Endothelial cell of umbilical vein (primary cell): ENCODE measurements around the gene THSD4. TPM values are rescaled to one million over a fixed set of nuclear protein-coding genes. Genes with fewer than 3 reads are reported as not detected.

Experiments
- BruUV-seq: library from RNA; stranded (reverse); fragments of 400-500 nt; replicated peaks from 2 replicates; lab custom pipeline; 2021; lab: Mats Ljungman, UMichigan
- CTCF ChIA-PET: fragments of 300-600, 350-600 bp; sonication (Branson Sonifier 250); formaldehyde crosslinking; loops from one replicate; lab custom pipeline; 2021; ENCODE audit warnings: antibody characterized with exemption, inconsistent platforms; lab: Charles Lee
- POLR2A ChIA-PET: fragments of 300-600, 350-600 bp; sonication (Branson Sonifier 250); formaldehyde crosslinking; loops from one replicate; lab custom pipeline; 2021; ENCODE audit warnings: antibody characterized with exemption, inconsistent platforms; lab: Charles Lee
- DNase-seq: peaks from one replicate; pipeline ENCODE4 v3.0.0-alpha.2; 2011; ENCODE audit warnings: low read depth, low spot score
- FAIRE-seq: peaks from 2 replicates; lab custom pipeline; 2011; peaks lifted over from hg19 to GRCh38; lab: Jason Lieb, UNC
- H2AFZ ChIP-seq: 2 replicates; pipeline ENCODE4 v1.6.0; 2012; ENCODE audit warnings: low read depth, low read length, control low read depth, inconsistent platforms
- H3K27ac ChIP-seq: 2 replicates; pipeline ENCODE4 v1.5.1; 2011; ENCODE audit warnings: low read depth, mild to moderate bottlenecking, control low read depth, low read length, moderate library complexity; ENCODE audit not compliant: insufficient read depth
- H3K27me3 ChIP-seq, 2 experiments: 2 replicates each; pipeline versions ENCODE4 v1.6.0 to v1.6.1; 2011; ENCODE audit warnings: low read length in 2 of 2, mixed read lengths in 1 of 2; ENCODE audit not compliant: control insufficient read depth in 2 of 2, insufficient read depth in 2 of 2
- H3K36me3 ChIP-seq, 2 experiments: 2 replicates in 1 of 2; 3 replicates in 1 of 2; pipeline ENCODE4 v1.5.1; 2011; ENCODE audit warnings: low read length in 2 of 2, mild to moderate bottlenecking in 1 of 2, moderate library complexity in 1 of 2; ENCODE audit not compliant: control insufficient read depth in 2 of 2, insufficient read depth in 2 of 2; ENCODE audit errors: extremely low read depth in 1 of 2
- H3K4me1 ChIP-seq: 3 replicates; pipeline ENCODE4 v1.5.1; 2011; ENCODE audit warnings: mild to moderate bottlenecking, low read length; ENCODE audit not compliant: control insufficient read depth, insufficient read depth; ENCODE audit errors: extremely low read depth
- H3K4me2 ChIP-seq: 2 replicates; pipeline ENCODE4 v1.6.1; 2011; ENCODE audit warnings: low read length, control low read depth, mixed read lengths; ENCODE audit not compliant: insufficient read depth
- H3K4me3 ChIP-seq, 3 experiments: fragments of 200-600 bp in 1 of 3; sonication (generic), shearing (Covaris generic) in 1 of 3; replicated peaks in 1 of 3; 2 replicates each; pipeline ENCODE4 v1.5.1; 2011 to 2016; ENCODE audit warnings: control low read depth in 3 of 3, low read length in 3 of 3, mild to moderate bottlenecking in 2 of 3, inconsistent platforms in 1 of 3, low read depth in 1 of 3, moderate library complexity in 1 of 3; ENCODE audit not compliant: insufficient read depth in 1 of 3
- H3K79me2 ChIP-seq: 2 replicates; pipeline ENCODE4 v1.6.0; 2012; ENCODE audit warnings: low read length, inconsistent platforms; ENCODE audit not compliant: control insufficient read depth, insufficient read depth
- H3K9ac ChIP-seq: replicated peaks from 2 replicates; pipeline ENCODE3; 2011; ENCODE audit warnings: low read length, control low read depth; ENCODE audit not compliant: insufficient read depth; ENCODE audit errors: extremely low read depth
- H3K9me1 ChIP-seq: replicated peaks from 3 replicates; pipeline ENCODE4 v1.6.0; 2011; ENCODE audit warnings: mild to moderate bottlenecking, low read length; ENCODE audit not compliant: control insufficient read depth, insufficient read depth; ENCODE audit errors: extremely low read depth
- H3K9me3 ChIP-seq: replicated peaks from 2 replicates; pipeline ENCODE4 v1.5.1; 2012; ENCODE audit warnings: low read length, inconsistent platforms; ENCODE audit not compliant: control insufficient read depth, insufficient read depth
- H4K20me1 ChIP-seq: replicated peaks from 2 replicates; pipeline ENCODE3; 2011; ENCODE audit warnings: mild to moderate bottlenecking, low read length; ENCODE audit not compliant: control insufficient read depth, insufficient read depth; ENCODE audit errors: extremely low read depth
- CTCF ChIP-seq, 2 donors: IDR thresholded peaks; 1 replicate in 1 of 2; 2 replicates in 1 of 2; pipeline ENCODE4 v1.5.1; 2011; ENCODE audit warnings: low read length in 2 of 2, mild to moderate bottlenecking in 2 of 2, moderate library complexity in 2 of 2, control low read depth in 1 of 2, inconsistent platforms in 1 of 2, low read depth in 1 of 2; ENCODE audit not compliant: insufficient read depth in 1 of 2; ENCODE audit errors: extremely low read depth in 1 of 2
- EZH2 ChIP-seq: IDR thresholded peaks from 2 replicates; pipeline ENCODE4 v1.6.1; 2012; ENCODE audit warnings: borderline replicate concordance, low read depth, mild to moderate bottlenecking, moderate library complexity, low read length, inconsistent platforms; ENCODE audit not compliant: severe bottlenecking
- FOS ChIP-seq: IDR thresholded peaks from 2 replicates; pipeline ENCODE4 v1.6.1; 2011; ENCODE audit warnings: mild to moderate bottlenecking, low read length, moderate library complexity, borderline replicate concordance; ENCODE audit not compliant: insufficient read depth
- GATA2 ChIP-seq: IDR thresholded peaks from 2 replicates; pipeline ENCODE4 v1.7.0; 2011; ENCODE audit warnings: low read depth, mild to moderate bottlenecking, moderate library complexity, mixed read lengths, low read length; ENCODE audit not compliant: insufficient read length, insufficient read depth
- JUN ChIP-seq: IDR thresholded peaks from 2 replicates; pipeline ENCODE4 v1.6.1; 2011; ENCODE audit warnings: borderline replicate concordance, low read depth; ENCODE audit not compliant: insufficient read length, insufficient read depth
- MAX ChIP-seq: IDR thresholded peaks from 2 replicates; pipeline ENCODE4 v1.6.1; 2011; ENCODE audit not compliant: insufficient read depth, insufficient read length
- MYC ChIP-seq: IDR thresholded peaks from one replicate; pipeline ENCODE4 v1.6.1; 2011; ENCODE audit warnings: mild to moderate bottlenecking, low read depth, low read length
- POLR2A ChIP-seq: IDR thresholded peaks from 2 replicates; pipeline ENCODE4 v1.6.1; 2012; ENCODE audit warnings: low read depth, mild to moderate bottlenecking, control low read depth, low read length
- POLR2AphosphoS5 ChIP-seq: IDR thresholded peaks from 2 replicates; pipeline ENCODE4 v1.6.1; 2012; ENCODE audit warnings: low read depth, mild to moderate bottlenecking, control low read depth, low read length, moderate library complexity; ENCODE audit not compliant: insufficient read depth
- dilution Hi-C: fragments of 300-500 bp; cut with MboI; formaldehyde crosslinking; loops from one replicate; pipeline ENCODE4 v1.15.0; 2019; ENCODE audit warnings: low sequenced_read_pairs; ENCODE audit not compliant: extremely low pct_ligation_motif_present
- intact Hi-C: fragments of 100-400 bp; cut with micrococcal nuclease; formaldehyde crosslinking; loops from one replicate; pipeline ENCODE4 v1.10.0; 2022
- polyA plus RNA-seq, 4 experiments: library from polyadenylated mRNA; depleted of rRNA in 3 of 4; stranded (reverse) in 3 of 4; unstranded in 1 of 4; fragments of >200 nt; gene quantifications; 2 replicates each; pipeline versions ENCODE4 v1.2.1 to v1.2.3, GENCODE V29; 2011 to 2012; ENCODE audit warnings: missing spikeins in 1 of 4
- total RNA-seq: library from RNA; stranded (reverse); gene quantifications from 2 replicates; pipeline ENCODE4 v1.2.3, GENCODE V29; 2021

The THSD4 gene
- total and polyA plus RNA-seq, 2 donors (not counting 3 experiments of a cell fraction or from before 2014, with no cell fraction given), result 9.9 to 25.4 TPM

DNA sequence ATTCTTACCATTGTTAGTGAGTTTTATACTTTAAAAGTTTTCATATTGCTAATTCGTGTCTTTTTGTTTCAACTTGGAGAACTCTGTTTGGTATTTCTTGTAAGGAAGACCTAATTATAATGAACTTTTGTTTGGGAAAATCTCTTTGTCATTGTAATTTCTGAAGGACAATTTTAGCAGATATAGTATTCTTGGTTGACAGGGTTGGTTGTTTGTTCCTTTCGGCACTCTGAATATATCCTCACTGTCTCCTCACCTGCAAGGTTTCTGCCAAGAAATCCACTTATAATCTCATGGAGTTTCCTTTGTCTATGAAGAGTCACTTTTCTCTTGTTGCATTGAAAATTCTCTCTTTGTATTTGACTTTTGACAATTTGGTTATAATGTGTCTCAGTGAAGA lies 469.9 kb downstream of the THSD4 start:
- no peaks in the 10 kb centered on the region for H3K36me3 ChIP-seq
- CTCF ChIA-PET, result interaction anchor here (1.6 kb wide), 1 partner anchor 10 kb away, joined by 6 read pairs; no protein-coding TSS in a partner anchor
- POLR2A ChIA-PET, result no interaction called here
- no peak overlapping the region for H2AFZ ChIP-seq
- no peaks in the 10 kb centered on the region for H3K4me1 ChIP-seq
- no peaks in the 10 kb centered on the region for H3K9me1 ChIP-seq
- dilution Hi-C loops (no loop called here), intact Hi-C loops (no loop called here)
- no peak overlapping the region for H3K4me2 ChIP-seq
- no peaks in the 10 kb centered on the region for H3K79me2 ChIP-seq
- H4K20me1 ChIP-seq, result no peaks in the 10 kb centered on the region
- FAIRE-seq, result no peak
- DNase-seq, result no peak
- no peak overlapping the region for H3K9ac ChIP-seq
- no peak for TF ChIP-seq GATA2
- TF ChIP-seq POLR2A, result no peak
- no peak for TF ChIP-seq FOS
- no peak for TF ChIP-seq JUN
- no peak for TF ChIP-seq EZH2
- TF ChIP-seq MAX, result no peak
- TF ChIP-seq POLR2AphosphoS5, result no peak
- no peak for TF ChIP-seq CTCF (IDR thresholded peaks at IDR 0.05; ENCODE audit: extremely low read depth in 1 of 2, insufficient read depth in 1 of 2, low read depth in 1 of 2, low read length in 2 of 2)
- TF ChIP-seq MYC, result no peak
- no peaks in the 10 kb centered on the region for H3K9me3 ChIP-seq
- no peak overlapping the region for H3K4me3 ChIP-seq
- no peaks in the 10 kb centered on the region for H3K27me3 ChIP-seq
- no peak overlapping the region for H3K27ac ChIP-seq
- no TSS peak for BruUV-seq
